MM.1S (cell line): ENCODE data around the gene COPG1.

Experiments used
- EZH2 ChIP-seq: fragments of 300-600 bp; sonication (generic); optimal IDR thresholded peaks from 2 replicates; pipeline ENCODE3; 2017; ENCODE audit warnings: low read depth, mild to moderate bottlenecking, antibody characterized with exemption, low read length, mixed read lengths
- TF ChIP-seq, protein P1 (sequence below): fragments of 300-600 bp; sonication (generic); IDR thresholded peaks from 2 replicates; pipeline ENCODE4 v1.5.1; 2016; ENCODE audit warnings: antibody characterized with exemption, low read length, mixed read lengths

DNA sequence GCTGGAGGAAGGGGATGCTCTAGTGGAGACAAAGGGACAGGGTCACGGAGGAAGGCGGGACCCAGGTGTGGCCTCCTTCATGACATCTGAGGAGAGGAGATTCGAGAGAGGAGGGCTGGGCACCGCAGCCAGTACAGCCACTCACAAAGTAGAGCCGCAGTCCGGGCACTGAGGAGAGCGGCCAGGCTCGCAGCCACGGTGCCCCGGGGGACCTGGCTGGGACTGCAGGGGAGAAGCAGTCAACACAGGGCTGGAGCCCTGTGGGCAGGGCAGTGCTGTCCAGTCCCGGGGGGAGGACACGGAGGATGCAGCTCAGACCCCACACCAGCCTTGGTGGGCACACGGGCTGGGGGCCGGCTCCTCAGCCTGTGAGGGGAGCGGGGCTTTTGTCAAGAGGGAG, 69.5 kb downstream of the COPG1 start:
- TF ChIP-seq, protein P1, sequence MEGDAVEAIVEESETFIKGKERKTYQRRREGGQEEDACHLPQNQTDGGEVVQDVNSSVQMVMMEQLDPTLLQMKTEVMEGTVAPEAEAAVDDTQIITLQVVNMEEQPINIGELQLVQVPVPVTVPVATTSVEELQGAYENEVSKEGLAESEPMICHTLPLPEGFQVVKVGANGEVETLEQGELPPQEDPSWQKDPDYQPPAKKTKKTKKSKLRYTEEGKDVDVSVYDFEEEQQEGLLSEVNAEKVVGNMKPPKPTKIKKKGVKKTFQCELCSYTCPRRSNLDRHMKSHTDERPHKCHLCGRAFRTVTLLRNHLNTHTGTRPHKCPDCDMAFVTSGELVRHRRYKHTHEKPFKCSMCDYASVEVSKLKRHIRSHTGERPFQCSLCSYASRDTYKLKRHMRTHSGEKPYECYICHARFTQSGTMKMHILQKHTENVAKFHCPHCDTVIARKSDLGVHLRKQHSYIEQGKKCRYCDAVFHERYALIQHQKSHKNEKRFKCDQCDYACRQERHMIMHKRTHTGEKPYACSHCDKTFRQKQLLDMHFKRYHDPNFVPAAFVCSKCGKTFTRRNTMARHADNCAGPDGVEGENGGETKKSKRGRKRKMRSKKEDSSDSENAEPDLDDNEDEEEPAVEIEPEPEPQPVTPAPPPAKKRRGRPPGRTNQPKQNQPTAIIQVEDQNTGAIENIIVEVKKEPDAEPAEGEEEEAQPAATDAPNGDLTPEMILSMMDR, result no peak
- TF ChIP-seq EZH2, result no peak
